ENCODE results near the gene IL15RA.
"Not testable (repeated sequence)": the region's sequence is repeated elsewhere in the genome, so short reads cannot be mapped to it uniquely, and the experiment has no call there.

IL15RA gene

GRCh38 chr10:6005856-6006395, 28.6 kb upstream of the IL15RA start:
- no peak for DNase-seq

- DNase-seq, result not testable (repeated sequence)
Measured at GRCh38 chr10:6005161-6005804, 27.9 kb upstream of the IL15RA start.

GRCh38 chr10:6002809-6003510, 25.6 kb upstream of the IL15RA start:
- no peak for DNase-seq

- DNase-seq, result no peak
Measured at GRCh38 chr10:5999440-6000165, 22.3 kb upstream of the IL15RA start.

GRCh38 chr10:5996696-5997095, 19.4 kb upstream of the IL15RA start:
- DNase-seq, result no peak

GRCh38 chr10:5992398-5992797, 15.1 kb upstream of the IL15RA start:
- DNase-seq, result no peak

- DNase-seq, result no peak
Measured at GRCh38 chr10:5991708-5992107, 14.4 kb upstream of the IL15RA start.

GRCh38 chr10:5989756-5990155, 12.4 kb upstream of the IL15RA start:
- DNase-seq, result no peak

GRCh38 chr10:5988336-5988920, 11.1 kb upstream of the IL15RA start:
- no peak for DNase-seq

- DNase-seq, result no peak
Measured at GRCh38 chr10:5987747-5988146, 10.4 kb upstream of the IL15RA start.

GRCh38 chr10:5985029-5985428, 7.7 kb upstream of the IL15RA start:
- no peak for DNase-seq

- DNase-seq, result no peak
Measured at GRCh38 chr10:5983774-5984173, 6.4 kb upstream of the IL15RA start.

- no peak for DNase-seq
Measured at GRCh38 chr10:5981529-5981928, 4.2 kb upstream of the IL15RA start.

- no peak for DNase-seq
Measured at GRCh38 chr10:5978230-5978489, 817 bp upstream of the IL15RA start.

- DNase-seq, result peak; percentile 14
Measured at GRCh38 chr10:5976512-5977470, 552 bp downstream of the IL15RA start.

GRCh38 chr10:5975641-5976473, 1.5 kb downstream of the IL15RA start:
- DNase-seq, result no peak

- DNase-seq, result no peak
Measured at GRCh38 chr10:5973069-5973468, 4.3 kb downstream of the IL15RA start.

- DNase-seq, result no peak
Measured at GRCh38 chr10:5971886-5972285, 5.5 kb downstream of the IL15RA start.

- DNase-seq, result no peak
Measured at GRCh38 chr10:5971315-5971832, 6.0 kb downstream of the IL15RA start.

GRCh38 chr10:5970527-5970926, 6.8 kb downstream of the IL15RA start:
- DNase-seq, result no peak

- DNase-seq, result no peak
Measured at GRCh38 chr10:5970066-5970465, 7.3 kb downstream of the IL15RA start.
